NCI-H1105 (cell line): ENCODE data around the gene GLYATL1.

Source experiments
- DNase-seq: peaks from one replicate; lab custom pipeline; 2025; lab: John Stamatoyannopoulos, UW

The GLYATL1 gene

DNA sequence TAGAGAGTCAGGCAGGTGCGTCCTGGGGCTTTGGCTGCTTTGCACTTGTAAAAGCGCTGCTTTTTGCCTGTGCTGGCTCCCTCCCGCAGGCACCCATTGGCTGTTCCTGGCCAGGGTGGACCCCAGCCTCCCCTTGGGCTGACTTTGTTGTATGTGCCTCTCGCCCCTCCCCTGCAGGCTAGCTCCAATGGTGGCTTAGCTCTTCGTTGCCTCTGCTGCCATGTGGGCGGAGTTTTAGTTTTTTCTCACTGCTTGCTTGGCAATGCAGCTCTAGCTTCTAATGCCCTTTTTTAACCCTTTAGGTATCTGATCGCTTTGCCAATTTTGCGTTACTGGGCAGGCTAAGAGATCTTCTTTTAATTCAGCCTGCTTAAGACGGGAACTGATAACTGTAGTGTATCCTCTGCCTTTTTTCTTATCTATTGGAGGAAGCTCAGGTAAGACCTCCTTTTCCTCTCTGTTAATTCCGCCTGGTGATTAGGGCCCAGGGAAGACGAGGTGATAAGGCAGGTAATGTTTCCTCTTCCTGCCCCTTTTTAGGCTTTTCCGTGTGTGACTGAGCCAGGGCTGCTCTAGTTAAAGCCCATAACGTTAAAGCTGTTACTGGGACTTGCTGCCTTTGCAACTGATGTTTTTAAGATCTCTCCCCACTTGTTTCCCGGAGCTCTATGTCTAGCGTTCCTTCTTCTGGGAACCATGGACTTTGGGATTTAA lies 11.7 kb upstream of the GLYATL1 start:
- DNase-seq = no peak

DNA sequence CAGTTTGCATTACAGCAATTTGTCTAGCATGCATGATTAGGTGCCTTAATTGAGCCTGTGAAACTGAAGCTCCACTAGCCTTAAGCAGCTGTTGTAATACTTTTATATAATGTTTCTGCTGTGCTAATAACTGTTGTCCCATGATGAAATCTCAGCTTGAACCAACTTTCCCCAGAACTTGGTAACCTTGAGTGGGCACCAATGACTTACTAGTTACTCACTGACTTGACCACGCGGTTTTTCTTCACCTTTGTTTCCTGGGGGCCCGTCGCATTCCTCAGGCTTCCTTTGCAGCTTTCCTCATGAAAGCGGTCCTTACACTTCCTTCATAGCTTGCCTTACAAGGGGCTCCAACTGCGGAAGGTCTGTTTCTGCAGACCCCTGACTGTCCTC lies 11.2 kb upstream of the GLYATL1 start:
- DNase-seq = no peak

DNA sequence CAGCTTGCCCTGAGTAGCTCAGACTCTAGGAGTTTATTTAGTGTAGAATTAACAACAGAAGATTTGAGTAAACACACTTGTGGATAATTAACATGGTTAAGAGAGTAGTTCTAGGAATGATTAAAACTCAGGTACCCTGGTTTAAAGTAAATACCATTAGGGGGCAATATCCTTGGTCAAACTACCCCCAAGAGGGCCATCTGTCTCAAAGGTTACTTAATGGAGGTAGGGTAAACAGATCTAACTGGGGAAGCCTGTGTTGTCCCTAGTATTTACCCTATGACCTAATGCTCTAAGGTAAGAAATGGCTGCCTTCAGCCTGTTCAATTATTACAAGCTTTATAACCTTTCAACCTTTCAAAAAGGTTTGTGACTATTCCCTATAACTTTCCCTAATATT lies 10.6 kb upstream of the GLYATL1 start:
- DNase-seq = no peak

- no peak for DNase-seq
These were observed 8.4 kb upstream of the GLYATL1 start for GRCh38 chr11:58930926-58931325.

GRCh38 chr11:58933661-58934060 lies 5.6 kb upstream of the GLYATL1 start:
- DNase-seq = no peak

- DNase-seq = no peak
These were observed 4.3 kb upstream of the GLYATL1 start for GRCh38 chr11:58934945-58935513.

GRCh38 chr11:58938398-58938797 lies 890 bp upstream of the GLYATL1 start:
- no peak for DNase-seq

GRCh38 chr11:58940028-58940427 lies 740 bp downstream of the GLYATL1 start:
- no peak for DNase-seq

DNA sequence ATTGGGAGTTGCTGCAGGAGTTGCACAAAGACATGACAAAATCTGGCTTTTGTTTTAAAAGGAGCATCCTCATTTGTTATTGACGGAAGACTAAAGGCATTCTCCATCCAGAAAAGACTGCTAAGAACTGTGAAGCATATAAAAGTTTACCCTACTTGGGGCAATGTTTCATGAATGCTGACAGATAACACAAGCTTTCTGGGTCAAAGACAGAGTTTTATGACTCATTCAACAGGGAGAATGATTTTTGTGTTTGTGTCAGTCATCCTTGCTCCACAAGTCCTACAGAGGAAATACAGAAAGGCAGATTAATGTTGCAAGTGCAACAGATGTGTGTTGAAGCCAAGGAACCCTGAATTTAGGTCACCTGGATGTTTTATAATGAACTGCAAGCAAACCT lies 2.5 kb downstream of the GLYATL1 start:
- no peak for DNase-seq

GRCh38 chr11:58945663-58946062 lies 6.4 kb downstream of the GLYATL1 start:
- no peak for DNase-seq

GRCh38 chr11:58949184-58949583 lies 9.9 kb downstream of the GLYATL1 start:
- DNase-seq = no peak

- DNase-seq = no peak
These were observed 18.6 kb downstream of the GLYATL1 start for GRCh38 chr11:58957922-58958321.

DNA sequence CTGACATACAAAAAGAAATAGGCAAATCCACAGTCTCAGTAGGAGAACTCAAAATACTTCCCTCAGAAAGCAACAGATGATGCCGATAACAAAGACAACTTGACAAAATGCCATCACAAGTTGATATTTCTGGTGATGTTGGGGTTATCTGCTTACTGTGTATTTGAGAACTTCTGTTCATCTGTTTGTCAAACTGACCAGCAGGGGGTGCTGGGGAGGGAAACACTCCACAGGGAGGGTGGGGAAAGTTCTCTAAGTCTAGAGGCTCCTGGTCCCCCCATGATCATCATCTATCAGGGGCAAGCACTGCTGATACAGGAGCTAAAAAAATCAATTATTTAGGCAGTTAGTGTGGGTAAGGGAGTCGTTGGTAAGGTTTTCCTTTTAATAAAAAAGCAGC lies 19.2 kb downstream of the GLYATL1 start:
- no peak for DNase-seq

- DNase-seq = no peak
These were observed 24.3 kb downstream of the GLYATL1 start for GRCh38 chr11:58963551-58964104.

DNA sequence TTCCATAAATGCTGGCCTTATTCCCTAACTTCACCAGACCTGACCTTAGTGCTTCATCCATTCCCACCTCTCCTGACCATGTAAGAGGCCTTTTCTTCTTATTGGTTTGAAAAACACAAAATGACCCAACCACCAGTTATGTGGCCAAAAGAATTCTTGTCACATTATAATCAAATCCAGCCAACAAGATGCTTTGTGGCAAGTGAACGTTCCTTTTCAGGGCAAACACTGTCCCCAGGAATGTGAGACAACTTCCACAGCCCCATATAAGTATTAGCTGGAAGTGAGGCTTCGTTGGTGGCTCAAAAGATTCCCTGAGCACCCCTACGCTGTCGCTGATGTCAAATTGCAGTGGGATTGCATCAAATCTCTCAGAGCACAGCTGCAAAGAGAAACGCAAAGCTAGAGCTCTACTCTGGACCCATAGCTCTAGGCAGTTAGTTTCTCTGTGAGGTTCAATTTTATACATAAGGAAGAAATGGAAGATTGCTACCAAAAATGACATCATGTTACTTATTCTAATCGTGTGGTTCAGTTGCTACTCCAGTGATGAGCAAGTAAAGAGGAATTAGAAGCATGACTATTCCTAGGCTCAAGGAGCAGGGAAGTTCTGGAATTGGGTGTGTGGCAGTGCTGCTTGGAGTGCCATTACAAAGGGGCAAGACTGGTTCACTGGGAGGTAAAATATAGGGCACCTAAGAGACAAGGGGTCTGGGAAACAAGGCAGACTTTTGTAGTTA lies 26.1 kb downstream of the GLYATL1 start:
- no peak for DNase-seq

GRCh38 chr11:58968251-58968711 lies 29.0 kb downstream of the GLYATL1 start:
- DNase-seq = no peak

DNA sequence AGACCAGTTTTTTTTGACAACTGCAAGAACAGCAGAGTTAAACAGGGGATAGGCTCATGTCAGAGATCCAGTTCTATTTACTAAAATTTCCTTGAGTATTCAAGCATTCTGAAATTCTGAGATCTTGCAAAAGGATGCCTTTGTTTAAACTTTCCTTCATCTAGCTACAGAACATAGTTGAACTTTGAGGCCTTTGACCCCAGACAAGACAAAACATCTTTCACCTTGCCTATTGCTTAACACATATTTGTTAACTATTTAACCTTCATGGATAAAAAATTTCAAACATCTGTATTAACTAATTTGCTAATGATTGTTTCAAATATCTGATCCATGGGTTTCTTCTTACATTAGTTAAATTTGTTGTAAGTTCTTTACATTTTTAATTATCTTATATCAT lies 38.2 kb downstream of the GLYATL1 start:
- DNase-seq = no peak

DNA sequence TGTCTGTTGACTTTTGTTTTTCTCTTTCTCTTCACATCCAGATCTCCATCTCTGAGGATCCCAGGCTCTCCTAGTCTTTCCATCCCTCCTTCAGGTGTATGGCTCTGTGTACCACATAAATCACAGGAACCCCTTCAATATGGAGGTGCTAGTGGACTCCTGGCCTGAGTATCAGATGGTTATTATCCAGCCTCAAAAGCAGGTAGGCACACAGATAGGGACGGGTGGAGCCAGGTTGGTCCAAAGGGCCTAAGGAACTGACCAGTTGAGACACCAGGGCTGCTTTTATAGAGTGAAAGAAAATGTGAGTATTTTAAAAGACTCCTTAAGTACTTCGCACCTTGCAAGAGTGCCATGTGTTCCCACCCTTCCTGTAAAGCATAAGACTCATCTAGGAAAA lies 39.9 kb downstream of the GLYATL1 start:
- DNase-seq = no peak

DNA sequence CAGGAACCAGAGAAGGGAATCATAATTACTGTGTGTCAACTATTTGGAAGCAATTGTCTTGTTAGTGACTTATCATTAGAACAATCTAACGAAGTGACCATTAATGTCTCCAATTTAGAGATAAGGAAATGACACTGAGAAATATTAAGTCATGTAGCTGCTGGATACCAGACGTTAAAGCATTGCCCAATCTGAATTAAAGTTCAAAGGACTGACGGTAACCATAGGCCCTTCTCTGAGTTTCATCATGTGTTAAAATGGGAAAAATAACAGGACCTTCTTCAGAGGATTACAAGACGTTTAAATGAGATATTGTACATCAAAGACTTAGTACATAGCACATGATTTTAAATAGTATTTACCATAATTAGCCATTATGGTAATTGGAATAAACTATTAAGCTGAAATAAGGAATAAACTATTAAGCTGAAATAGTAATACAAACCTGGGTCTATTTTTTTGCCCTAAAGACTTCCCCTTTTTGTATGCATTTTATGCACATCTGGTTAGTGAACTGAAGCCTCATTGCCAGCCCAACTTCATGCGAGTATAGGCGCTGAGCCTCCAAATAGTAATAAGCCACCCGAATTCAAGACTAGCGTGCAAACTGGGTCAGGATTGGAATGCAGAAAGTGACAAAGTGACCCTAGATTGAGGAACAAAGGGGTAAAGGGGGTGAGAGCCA lies 41.0 kb downstream of the GLYATL1 start:
- no peak for DNase-seq

- no peak for DNase-seq
These were observed 53.2 kb downstream of the GLYATL1 start for GRCh38 chr11:58992489-58992888.

DNA sequence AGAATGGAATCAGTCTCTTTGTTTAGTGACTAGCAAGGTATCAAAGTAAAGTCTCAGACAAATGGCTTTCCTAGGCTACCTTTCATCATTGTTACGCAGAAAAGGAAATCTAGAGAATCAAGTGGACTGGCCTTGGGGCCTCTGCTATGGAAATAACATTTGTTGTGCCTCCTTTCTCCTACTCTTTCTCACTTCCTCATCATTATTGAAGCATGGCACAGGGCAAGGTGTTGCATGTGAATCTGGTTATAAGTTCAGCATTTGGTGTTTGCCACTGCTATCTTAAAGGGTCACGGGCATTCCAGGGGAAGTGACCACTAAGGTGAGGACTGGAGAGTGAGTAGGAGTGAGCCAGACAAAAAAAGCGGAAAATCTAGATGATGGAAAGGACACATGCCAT lies 54.9 kb downstream of the GLYATL1 start:
- no peak for DNase-seq
